Uterus (tissue), 4 donors: Measurements from ENCODE around the gene CBFB. TPM values are rescaled to one million over a fixed set of nuclear protein-coding genes. Genes with fewer than 3 reads are reported as not detected.
"Not testable (repeated sequence)": the region's sequence is repeated elsewhere in the genome, so short reads cannot be mapped to it uniquely, and the experiment has no call there.

Experiments
- DNase-seq, 2 donors: peaks; one replicate each; pipeline ENCODE4 v3.0.0-alpha.2; 2019 to 2020
- H3K27ac ChIP-seq, 2 donors: fragments of 200-600 bp; sonication (generic); 1 replicate in 1 of 2; 2 replicates in 1 of 2; pipeline ENCODE4 v1.5.1; 2016 to 2018
- H3K27me3 ChIP-seq, 2 donors: fragments of 200-600 bp; sonication (generic); one replicate each; pipeline ENCODE4 v1.5.1; 2018 to 2019; ENCODE audit warnings: control low read depth in 1 of 2
- H3K36me3 ChIP-seq, 2 donors: fragments of 200-600 bp; sonication (generic); one replicate each; pipeline ENCODE4 v1.5.1; 2019; ENCODE audit warnings: control low read depth in 1 of 2
- H3K4me1 ChIP-seq, 2 donors: fragments of 200-600 bp; sonication (generic); one replicate each; pipeline ENCODE4 v1.5.1; 2018 to 2019; ENCODE audit warnings: control low read depth in 1 of 2
- H3K4me3 ChIP-seq, 2 donors: fragments of 200-600 bp; sonication (generic); 1 replicate in 1 of 2; 2 replicates in 1 of 2; pipeline ENCODE4 v1.5.1; 2018 to 2019; ENCODE audit warnings: mild to moderate bottlenecking in 1 of 2
- H3K9me3 ChIP-seq, 2 donors: fragments of 200-600 bp; sonication (generic); one replicate each; pipeline ENCODE4 v1.5.1; 2019; ENCODE audit warnings: control low read depth in 1 of 2
- POLR2A ChIP-seq, 2 donors: fragments of 450-650 bp; IDR thresholded peaks; one replicate each; pipeline ENCODE4 v1.6.1; 2016; ENCODE audit warnings: antibody characterized with exemption in 2 of 2, mild to moderate bottlenecking in 1 of 2, moderate library complexity in 1 of 2
- intact Hi-C: fragments of 100-400 bp; cut with DNase I; formaldehyde crosslinking; loops from one replicate; pipeline ENCODE4 v1.15.1; 2023; ENCODE audit warnings: low total_unique reads
- total RNA-seq, 4 donors: library from RNA; depleted of rRNA in 3 of 4; stranded (reverse); fragments of >200 nt in 3 of 4; gene quantifications; one replicate each; pipeline versions ENCODE4 v1.1.0 to v1.2.4, GENCODE V29; 2014 to 2023
- TF ChIP-seq, protein P1 (sequence below), 4 experiments: fragments of 200-600 bp in 2 of 4; fragments of 450-650 bp in 2 of 4; sonication (generic) in 2 of 4; IDR thresholded peaks; one replicate each; pipeline ENCODE4 v1.5.1; 2016 to 2019; ENCODE audit warnings: antibody characterized with exemption in 4 of 4, mild to moderate bottlenecking in 2 of 4, moderate library complexity in 1 of 4
- donor health status: DM: yes; HTN: yes; CAD: no.

CBFB gene
- total RNA-seq, 4 donors from 2014 or later: 42.1 to 108 (median 75.9) TPM

DNA sequence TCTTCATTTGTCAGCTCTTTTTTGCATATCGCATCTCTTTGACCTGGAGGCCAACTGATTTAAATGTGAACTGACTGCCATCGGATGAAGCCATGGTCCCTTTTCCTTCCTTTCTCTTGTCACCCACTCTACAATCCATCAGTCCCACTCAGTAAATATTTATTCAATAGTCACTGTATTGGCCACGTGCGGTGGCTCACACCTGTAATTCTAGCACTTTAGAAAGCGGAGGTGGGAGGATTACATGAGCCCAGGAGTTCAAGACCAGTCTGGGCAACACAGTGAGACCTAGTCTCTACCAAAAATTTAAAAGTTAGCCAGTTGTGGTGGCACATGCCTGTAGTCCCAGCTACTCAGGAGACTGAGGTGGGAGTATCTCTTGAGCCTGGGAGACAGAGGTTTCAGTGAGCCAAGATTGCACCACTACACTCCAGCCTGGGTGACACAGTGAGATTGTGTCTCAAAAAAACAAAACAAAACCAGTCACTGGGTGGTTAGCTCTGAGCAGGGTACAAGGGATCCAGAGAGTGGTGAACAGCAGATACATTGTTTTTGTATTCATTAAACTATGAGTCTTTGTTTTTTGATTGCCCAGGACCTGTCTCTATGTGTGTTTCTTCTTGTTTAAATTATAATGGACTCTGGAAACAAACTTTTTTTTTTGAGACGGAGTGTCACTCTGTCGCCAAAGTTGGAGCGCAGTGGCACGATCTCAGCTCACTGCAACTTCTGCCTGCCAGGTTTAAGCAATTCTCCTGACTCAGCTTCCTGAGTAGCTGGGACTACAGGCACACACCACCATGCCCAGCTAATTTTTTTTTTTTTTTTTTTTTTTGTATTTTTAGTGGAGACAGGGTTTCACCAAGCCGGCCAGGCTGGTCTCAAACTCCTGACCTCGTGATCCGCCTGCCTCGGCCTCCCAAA is 87.7 kb downstream of the CBFB start:
- no peak for DNase-seq
- no peaks in the 10 kb centered on the region for H3K27me3 ChIP-seq
- no peak overlapping the region for H3K27ac ChIP-seq
- no peaks in the 10 kb centered on the region for H3K9me3 ChIP-seq
- no peaks in the 10 kb centered on the region for H3K36me3 ChIP-seq
- no peaks in the 10 kb centered on the region for H3K4me1 ChIP-seq
- H3K4me3 ChIP-seq: no peak overlapping the region
- TF ChIP-seq, protein P1, sequence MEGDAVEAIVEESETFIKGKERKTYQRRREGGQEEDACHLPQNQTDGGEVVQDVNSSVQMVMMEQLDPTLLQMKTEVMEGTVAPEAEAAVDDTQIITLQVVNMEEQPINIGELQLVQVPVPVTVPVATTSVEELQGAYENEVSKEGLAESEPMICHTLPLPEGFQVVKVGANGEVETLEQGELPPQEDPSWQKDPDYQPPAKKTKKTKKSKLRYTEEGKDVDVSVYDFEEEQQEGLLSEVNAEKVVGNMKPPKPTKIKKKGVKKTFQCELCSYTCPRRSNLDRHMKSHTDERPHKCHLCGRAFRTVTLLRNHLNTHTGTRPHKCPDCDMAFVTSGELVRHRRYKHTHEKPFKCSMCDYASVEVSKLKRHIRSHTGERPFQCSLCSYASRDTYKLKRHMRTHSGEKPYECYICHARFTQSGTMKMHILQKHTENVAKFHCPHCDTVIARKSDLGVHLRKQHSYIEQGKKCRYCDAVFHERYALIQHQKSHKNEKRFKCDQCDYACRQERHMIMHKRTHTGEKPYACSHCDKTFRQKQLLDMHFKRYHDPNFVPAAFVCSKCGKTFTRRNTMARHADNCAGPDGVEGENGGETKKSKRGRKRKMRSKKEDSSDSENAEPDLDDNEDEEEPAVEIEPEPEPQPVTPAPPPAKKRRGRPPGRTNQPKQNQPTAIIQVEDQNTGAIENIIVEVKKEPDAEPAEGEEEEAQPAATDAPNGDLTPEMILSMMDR (IDR thresholded peaks at IDR 0.05): no peak
- TF ChIP-seq POLR2A (IDR thresholded peaks at IDR 0.05): no peak
- intact Hi-C loops: no loop called here

DNA sequence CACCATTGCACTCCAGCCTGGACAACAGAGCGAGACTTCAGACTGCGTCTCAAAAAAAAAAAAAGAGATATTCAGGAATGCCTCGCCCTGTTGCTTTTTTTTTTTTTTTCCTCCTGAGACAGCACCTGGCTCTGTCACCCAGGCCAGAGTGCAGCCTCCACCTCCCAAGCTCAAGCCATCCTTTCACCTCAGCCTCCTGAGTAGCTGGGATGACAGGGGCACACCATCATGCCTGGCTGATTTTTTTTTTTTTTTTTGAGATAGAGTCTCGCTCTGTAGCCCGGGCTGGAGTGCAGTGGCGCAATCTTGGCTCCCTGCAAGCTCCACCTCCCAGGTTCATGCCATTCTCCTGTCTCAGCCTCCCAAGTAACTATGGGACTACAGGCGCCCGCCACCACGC is 88.8 kb downstream of the CBFB start:
- intact Hi-C loops: no loop called here
- H3K4me3 ChIP-seq: no peak overlapping the region
- no peaks in the 10 kb centered on the region for H3K36me3 ChIP-seq
- no peak for DNase-seq
- no peaks in the 10 kb centered on the region for H3K27me3 ChIP-seq
- no peak overlapping the region for H3K27ac ChIP-seq
- TF ChIP-seq, protein P1 (IDR thresholded peaks at IDR 0.05): no peak
- TF ChIP-seq POLR2A (IDR thresholded peaks at IDR 0.05): no peak
- no peaks in the 10 kb centered on the region for H3K4me1 ChIP-seq
- no peaks in the 10 kb centered on the region for H3K9me3 ChIP-seq

DNA sequence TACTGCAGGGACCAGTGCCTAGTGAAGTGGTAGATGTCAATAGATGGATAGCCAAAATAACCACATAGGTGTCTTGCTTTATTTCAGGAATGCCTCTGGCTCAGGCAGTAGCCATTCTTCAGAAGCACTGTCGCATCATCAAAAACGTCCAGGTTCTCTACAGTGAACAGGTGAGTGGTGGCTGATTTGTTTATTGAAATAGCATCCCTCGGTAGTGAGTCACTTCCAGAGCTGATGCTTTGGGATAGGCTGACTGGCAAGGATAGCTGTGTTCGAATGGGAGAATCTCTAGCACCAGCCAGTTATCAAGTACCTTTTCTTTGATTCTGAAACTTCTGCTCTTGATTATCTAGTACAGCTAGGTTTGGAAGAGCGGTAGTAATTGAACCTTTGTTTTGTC is 91.1 kb downstream of the CBFB start:
- Histone ChIP-seq H3K27me3 (no peaks in the 10 kb centered on the region), H3K9me3 (no peaks in the 10 kb centered on the region), H3K27ac (no peak overlapping the region), H3K36me3 (no peaks in the 10 kb centered on the region), H3K4me1 (no peaks in the 10 kb centered on the region), H3K4me3 (no peak overlapping the region)
- no peak for TF ChIP-seq POLR2A (IDR thresholded peaks at IDR 0.05)
- TF ChIP-seq, protein P1 (IDR thresholded peaks at IDR 0.05): no peak
- intact Hi-C loops: no loop called here
- no peak for DNase-seq

DNA sequence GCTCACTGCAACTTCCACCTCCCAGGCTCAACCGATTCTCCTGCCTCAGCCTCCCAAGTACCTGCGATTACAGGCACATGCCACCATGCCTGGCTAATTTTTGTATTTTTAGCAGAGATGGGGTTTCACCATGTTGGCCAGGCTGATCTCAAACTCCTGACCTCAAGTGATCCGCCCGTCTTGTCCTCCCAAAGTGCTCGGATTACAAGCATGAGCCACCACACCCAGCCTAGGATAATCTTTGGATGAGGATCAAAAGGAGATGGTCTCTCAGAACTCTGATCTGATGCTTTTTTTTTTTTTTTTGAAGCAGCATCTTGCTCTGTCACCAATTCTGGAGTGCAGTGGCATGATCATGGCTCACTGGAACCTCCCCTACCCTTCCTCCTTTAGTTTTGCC is 93.8 kb downstream of the CBFB start:
- H3K4me1 ChIP-seq, H3K9me3 ChIP-seq, H3K36me3 ChIP-seq, DNase-seq, H3K27ac ChIP-seq, H3K27me3 ChIP-seq, intact Hi-C loops, H3K4me3 ChIP-seq: not testable (repeated sequence)

DNA sequence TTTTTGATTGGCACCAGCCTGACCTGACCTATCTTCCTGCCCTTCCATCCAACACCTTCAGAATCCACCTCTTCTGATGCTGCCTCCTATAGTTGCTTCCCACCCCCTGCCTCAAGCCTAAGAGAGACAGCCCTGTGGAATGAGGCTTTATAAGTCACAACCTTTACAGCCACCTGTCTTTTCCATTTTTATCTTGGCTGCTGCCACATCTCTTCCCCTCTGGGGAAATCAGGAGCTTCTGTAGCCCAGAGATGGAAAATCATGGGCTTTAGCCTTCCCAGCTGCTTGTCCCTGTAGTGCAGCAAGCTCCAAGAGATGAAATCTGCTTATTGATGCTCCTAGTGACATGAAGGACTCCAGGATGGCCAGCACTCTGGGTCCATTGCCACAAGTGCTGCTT is 99.5 kb downstream of the CBFB start:
- Histone ChIP-seq H3K36me3 (no peaks in the 10 kb centered on the region), H3K27me3 (no peaks in the 10 kb centered on the region), H3K27ac (no peak overlapping the region), H3K4me3 (no peak overlapping the region), H3K9me3 (no peaks in the 10 kb centered on the region), H3K4me1 (no peaks in the 10 kb centered on the region)
- intact Hi-C loops: no loop called here
- no peak for DNase-seq
- TF ChIP-seq, protein P1 (IDR thresholded peaks at IDR 0.05): no peak
- TF ChIP-seq POLR2A (IDR thresholded peaks at IDR 0.05): no peak
